ENCODE data around the gene CYTH1.
A peak's percentile ranks its signal among the peaks of the same experiment; 100 is the strongest.
"Not testable (repeated sequence)": the region's sequence is repeated elsewhere in the genome, so short reads cannot be mapped to it uniquely, and the experiment has no call there.

CYTH1 gene

DNA sequence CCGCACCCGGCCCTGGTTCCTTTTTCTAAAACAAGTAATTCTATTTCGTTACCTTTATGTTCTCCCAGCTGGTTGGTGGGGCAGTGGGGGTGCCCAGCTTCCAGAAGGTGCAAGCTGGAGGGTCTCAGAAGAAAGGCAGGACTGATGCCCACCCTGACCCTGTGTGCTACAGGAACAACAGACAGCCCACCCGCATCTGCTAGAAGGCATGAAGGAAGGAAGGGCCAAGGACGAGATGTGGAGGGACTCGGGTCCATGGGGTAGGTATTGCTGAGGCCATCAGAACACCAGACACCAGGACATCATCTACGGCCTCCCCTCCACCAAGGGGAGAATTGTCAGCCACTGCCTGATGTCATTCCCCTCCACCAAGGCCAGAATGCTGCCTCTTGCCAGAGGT, 6.4 kb upstream of the CYTH1 start:
- DNase-seq (ENCODE audit: low read depth) = no peak

GRCh38 chr17:78787444-78787843, 5.4 kb upstream of the CYTH1 start:
- DNase-seq (ENCODE audit: low read depth) = no peak

GRCh38 chr17:78785663-78786057, 3.6 kb upstream of the CYTH1 start:
- no peak for DNase-seq (ENCODE audit: low read depth)

GRCh38 chr17:78785011-78785662, 3.1 kb upstream of the CYTH1 start:
- no peak for DNase-seq (ENCODE audit: low read depth)

DNA sequence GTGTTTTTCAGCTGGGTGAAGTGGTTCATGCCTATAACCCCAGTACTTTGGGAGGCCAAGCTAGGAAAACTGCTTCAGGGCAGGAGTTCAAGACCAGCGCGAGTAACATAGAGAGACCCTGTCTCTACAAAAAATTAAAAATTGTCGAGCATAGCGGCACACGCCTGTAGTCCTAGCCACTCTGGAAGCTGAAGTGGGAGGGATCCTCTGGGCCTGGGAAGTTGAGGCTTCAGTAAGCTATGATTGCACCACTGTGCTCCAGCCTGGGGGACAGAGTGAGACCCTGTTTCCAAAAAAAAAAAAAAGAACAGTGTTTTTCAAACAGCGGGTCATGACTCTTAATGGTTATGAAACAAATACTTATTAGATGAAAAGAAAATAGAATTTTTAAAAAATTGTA, 2.3 kb upstream of the CYTH1 start:
- DNase-seq (ENCODE audit: low read depth) = no peak

DNA sequence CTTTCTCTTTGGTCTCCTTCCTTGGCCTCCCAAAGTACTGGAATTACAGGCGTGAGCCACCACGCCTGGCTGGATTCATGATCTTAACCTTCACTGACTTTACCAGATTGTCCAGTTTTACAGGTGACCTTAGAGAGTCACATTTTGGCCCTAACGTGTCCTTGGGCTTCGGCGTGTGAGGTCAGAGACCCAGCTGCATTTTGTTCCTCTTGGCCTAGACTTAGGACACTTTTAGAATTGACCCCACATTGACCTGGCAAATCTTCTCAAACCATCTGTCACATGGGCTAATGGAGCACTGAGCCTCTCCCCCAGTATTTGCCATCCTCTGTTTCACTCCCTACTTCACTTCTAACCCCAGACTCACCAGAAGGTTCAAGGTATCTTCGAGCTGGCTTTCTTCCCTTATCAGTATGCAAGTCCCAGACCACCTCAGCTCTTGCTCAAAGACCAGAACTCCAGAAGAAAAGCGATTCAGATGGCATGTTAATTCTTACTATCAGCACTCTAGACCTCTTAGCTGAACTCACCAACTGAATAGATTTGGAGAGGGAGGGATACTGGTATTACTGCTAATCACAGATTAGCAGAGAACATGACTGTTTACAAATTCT, 1.7 kb upstream of the CYTH1 start:
- peak; percentile 38 for DNase-seq (ENCODE audit: low read depth)

DNA sequence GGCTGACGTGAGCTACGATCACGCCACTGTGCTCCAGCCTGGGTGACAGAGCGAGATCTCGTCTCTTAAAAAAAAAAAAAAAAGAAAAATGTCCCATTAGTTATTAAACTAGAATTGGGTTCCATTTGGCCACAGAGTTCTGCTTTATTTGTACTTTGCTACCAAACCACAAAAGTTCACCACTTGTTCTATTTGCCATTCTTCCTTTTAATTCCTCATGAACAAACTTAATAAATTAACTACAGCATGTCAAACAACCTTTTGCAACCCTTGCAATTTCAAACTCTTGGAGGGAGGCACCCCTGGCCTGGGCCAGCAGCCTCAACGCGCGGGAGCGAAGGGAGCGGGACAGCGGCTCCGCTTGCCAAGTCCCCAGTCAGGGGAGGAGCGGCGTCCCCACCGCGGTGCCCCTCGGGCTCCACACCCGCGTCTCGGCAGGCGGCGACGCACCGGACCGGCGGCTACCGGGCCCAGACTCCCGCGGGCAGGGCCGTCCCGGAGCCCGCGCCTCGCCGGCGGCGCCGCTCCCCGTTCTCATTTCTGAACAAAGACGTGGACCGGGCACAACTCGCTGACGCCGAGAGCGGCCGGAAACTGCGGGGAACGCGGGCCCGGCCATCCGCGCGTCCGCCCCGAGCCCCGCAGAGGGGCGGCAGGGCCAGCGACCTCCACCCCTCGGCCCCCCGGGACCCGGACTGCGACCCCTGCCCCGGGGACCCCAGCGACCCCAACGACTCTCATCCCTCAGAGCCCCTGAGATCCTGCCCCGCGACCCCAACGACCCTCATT, 775 bp downstream of the CYTH1 start:
- no peak for DNase-seq (ENCODE audit: low read depth)

DNA sequence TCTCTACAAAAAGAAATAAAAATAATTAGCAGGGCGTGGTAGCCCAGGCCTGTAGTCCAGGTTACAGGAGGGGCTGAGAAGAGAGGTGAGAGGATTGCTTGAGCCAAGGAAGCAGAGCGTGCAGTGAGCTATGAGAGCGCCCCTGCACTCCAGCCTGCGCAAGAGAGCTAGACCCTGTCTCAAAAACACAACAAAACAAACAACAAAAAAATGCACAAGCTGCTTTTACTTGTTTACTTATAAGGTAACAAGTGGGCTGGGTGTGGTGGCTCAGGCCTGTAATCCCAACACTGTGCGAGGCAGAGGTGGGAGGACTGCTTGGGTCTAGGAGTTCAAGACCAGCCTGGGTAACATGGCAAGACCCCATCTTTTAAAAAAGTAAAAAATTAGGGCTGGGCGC, 1.7 kb downstream of the CYTH1 start:
- DNase-seq (ENCODE audit: low read depth) = no peak

DNA sequence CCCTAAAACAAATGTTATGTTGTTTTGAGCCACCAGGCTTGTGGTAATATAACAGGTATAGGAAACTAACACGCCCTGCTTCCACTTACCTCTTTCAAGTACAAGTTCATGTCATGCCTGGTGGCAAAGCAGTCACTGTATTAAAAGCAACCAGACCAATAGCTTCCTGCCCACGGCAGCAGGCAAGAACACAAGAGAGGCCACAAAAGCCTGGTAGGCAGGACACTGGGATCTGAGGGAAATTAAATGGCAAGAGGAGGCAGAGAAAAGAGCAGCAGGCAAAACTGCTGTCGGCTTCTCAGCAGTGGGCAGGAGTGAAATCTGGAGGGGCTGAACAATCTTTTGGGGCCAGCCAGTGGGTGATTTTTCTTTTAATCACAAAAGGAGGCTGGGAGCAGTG, 2.2 kb downstream of the CYTH1 start:
- DNase-seq (ENCODE audit: low read depth) = no peak

GRCh38 chr17:78779286-78779651, 2.8 kb downstream of the CYTH1 start:
- DNase-seq (ENCODE audit: low read depth) = not testable (repeated sequence)

GRCh38 chr17:78777881-78778280, 4.2 kb downstream of the CYTH1 start:
- no peak for DNase-seq (ENCODE audit: low read depth)

GRCh38 chr17:78774956-78775571, 7.0 kb downstream of the CYTH1 start:
- DNase-seq (ENCODE audit: low read depth) = no peak

GRCh38 chr17:78774453-78774852, 7.6 kb downstream of the CYTH1 start:
- DNase-seq (ENCODE audit: low read depth) = no peak

- no peak for DNase-seq (ENCODE audit: low read depth)
Measured at GRCh38 chr17:78771758-78772382, 10.2 kb downstream of the CYTH1 start.

DNA sequence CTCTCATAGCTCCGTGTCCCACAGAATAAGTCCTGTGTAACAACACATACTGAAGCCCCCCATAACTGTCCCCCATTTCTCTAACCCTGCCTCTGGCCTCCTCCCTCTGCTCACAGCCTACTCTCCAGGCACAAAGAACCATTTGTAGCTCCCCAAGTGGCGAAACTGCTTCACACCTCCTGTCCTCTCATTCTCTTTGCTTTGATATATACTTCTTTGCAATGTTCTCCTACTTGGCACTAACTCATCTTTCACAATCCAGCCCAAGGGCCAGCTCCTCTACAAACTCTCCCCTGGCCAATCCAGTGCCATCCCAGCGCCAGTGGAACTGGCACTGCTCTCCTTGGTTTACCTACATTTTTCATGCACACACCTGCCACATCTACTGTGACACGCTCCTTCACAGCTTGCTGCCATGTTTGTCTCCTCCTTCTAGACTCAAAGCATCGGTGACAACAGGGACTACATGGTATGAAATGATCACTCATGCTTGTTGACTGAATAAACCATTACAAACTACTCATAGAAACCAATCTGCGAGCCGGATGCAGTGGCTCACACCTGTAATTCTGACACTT, 12.8 kb downstream of the CYTH1 start:
- DNase-seq (ENCODE audit: low read depth) = no peak

GRCh38 chr17:78767806-78768205, 14.3 kb downstream of the CYTH1 start:
- no peak for DNase-seq (ENCODE audit: low read depth)

DNA sequence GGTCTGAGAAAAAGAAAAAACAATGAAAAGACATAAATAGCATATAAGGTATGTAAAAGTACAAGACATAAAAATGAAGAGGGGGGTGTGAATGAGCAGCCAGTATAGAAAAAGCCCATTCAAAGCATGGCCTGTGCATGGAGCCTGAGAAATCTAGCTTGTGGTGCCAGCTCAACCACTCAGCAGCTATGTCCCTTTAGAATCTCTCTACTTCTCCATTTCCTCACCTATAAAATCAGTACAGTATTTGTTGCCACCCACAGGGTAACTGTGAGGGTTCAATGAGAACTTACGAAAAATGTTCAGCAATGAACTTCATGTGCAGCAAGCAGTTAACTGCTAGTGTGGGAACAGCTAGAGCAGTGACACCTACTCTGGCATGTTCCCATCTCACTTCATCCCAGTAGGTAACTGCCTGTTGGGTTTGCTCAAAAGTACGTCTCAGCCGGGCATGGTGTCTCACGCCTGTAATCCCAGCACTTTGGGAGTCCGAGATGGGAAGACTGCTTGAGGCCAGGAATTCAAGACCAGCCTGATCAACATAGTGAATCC, 15.3 kb downstream of the CYTH1 start:
- DNase-seq (ENCODE audit: low read depth) = no peak

DNA sequence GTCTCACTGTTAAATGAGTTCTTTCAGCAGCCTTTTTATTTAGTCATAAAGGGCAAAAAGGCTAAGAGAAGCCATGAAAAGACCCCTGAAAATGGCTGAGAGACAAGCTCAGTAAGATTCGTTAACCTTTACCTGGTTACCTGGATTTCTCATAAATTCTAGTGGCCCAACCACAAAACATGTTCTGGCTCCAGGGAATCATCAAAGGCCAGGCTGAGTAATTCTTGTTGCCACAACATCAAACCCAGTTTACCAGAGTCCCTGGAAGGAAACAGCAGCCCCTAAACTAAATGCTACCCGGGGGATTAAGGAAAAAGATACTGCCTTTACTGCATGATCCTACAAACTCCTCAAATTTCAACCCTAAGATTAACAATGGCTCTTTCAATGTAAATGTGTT, 15.8 kb downstream of the CYTH1 start:
- DNase-seq (ENCODE audit: low read depth) = no peak

- no peak for DNase-seq (ENCODE audit: low read depth)
Measured at GRCh38 chr17:78765821-78766220, 16.3 kb downstream of the CYTH1 start.

DNA sequence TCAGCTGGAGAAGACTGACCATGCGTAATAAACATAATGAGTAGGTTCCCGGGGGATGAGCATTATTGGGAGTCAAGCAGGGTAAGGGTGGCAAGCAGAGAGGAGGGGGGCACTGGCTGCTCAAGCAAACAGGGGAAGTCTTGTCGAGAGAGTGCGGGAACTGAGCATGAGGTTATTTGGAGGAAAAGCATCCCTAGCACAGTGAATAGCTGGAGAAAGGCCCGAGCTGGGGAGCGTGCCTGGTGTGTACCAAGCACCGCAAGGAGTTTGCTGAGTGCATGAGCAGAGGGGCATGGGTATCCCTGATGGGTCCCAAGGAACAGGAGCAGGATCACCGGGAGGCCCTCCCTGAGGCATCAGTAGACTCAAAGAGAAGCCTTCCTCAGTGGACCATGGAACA, 17.2 kb downstream of the CYTH1 start:
- no peak for DNase-seq (ENCODE audit: low read depth)

GRCh38 chr17:78763561-78763960, 18.5 kb downstream of the CYTH1 start:
- DNase-seq (ENCODE audit: low read depth) = no peak

Data from CMK (cell line).